Stimulated activated CD4-positive, alpha-beta T cell treated with anti-CD3 and anti-CD28 coated beads, Interleukin-1b, Interleukin-23, amount 100 ng/mL, for 4 hours (primary cell): ENCODE measurements around the gene NRSN2.
A peak's percentile ranks its signal among the peaks of the same experiment; 100 is the strongest.
"Not testable (repeated sequence)": the region's sequence is repeated elsewhere in the genome, so short reads cannot be mapped to it uniquely, and the experiment has no call there.

Experiments
- DNase-seq, 2 donors: peaks; one replicate each; pipeline ENCODE4 v3.0.0-alpha.2; 2020; ENCODE audit warnings: low read depth in 2 of 2

NRSN2 gene

DNA sequence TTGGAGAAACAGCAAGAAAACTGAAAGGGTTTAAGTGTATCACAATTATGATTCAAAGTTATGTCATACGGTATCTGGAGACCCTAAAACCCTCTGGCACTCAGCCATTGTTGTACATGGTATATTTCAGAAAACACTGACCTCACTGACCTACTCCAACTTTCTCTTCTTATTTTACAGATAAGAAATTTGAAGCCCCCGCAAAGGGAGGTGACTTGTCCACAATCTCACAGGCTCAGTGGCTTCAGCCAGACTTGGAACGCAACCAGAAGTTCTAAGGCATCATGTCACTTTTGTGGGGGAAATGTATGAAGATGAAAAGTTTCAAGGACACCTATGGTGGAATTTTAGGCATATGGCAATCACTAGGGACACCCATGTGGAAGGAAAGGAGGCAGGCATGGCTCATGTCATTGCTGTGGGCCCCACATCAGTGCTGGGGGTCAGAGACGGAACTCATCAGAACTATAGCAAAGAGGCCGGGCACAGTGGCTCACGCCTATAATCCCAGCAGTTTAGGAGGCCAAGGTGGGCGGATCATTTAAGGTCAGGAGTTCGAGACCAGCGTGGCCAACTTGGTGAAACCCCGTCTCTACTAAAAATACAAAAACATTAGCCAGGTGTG lies 28.5 kb downstream of the NRSN2 start:
- DNase-seq: no peak

DNA sequence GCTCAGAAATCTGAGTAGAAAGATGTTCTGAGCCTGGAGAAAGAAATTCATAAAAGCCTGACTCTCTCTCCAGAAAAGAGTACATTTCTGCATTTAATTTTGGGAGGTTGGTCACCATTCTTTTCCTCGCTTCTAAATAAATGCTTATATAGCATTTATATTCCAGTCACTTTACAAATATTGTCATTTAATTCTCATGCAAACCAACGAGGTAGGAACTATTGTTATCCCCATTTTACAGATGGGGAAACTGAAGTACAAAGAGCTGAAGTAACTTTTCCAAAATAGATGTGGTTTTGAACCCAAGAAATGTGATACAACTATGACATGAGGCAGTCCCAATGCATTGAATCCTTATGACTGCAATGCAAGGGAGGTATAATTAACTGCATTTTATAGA lies 29.2 kb downstream of the NRSN2 start:
- DNase-seq: no peak

DNA sequence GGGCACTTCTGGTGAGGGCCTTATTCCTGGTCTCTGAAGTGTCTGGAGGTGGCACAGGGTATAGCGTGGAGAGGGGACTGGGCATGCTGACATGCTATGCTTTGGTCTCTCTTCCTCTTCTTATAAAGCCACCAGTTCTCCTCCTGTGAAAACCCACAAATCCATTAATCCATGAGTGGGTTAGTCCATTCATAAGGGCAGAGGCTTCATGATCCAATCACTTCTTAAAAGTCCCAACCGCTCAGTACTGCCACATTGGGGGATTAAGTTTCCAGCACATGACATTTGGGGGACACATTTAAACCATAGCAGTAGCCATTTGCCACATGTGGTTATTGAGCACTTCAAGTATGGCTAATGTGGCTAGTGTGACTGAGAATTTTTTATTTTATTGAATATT lies 29.8 kb downstream of the NRSN2 start:
- no peak for DNase-seq

DNA sequence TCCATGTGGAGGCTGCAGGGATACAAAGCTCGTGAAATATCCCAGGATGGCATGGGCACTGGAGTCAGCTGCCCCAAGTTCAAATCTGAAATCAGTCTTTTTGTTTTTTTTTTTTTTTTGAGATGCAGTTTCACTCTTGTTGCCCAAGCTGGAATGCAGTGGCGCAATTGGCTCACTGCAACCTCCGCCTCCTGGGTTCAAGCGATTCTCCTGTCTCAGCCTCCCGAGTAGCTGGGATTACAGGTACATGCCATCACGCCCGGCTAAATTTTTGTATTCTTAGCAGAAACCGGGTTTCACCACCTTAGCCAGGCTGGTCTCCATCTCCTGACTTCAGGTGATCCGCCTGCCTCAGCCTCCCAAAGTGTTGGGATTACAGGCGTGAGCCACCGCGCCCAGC lies 30.7 kb downstream of the NRSN2 start:
- not testable (repeated sequence) for DNase-seq

DNA sequence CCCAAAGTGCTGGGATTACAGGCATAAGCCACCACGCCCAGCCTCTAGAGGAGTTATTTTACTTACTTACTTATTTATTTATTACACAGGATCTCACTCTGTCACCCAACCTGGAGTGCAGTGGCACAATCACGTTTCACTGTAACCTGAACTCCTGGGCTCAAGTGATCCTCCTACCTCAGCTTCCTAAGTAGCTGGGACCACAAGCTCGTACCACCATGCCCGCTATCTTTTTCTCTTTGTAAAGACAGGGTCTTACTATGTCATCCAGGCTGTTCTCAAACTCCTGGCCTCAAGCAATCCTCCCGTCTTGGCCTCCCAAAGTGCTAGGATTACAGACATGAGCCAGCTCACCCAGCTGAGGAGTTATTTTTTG lies 32.0 kb downstream of the NRSN2 start:
- DNase-seq: no peak

DNA sequence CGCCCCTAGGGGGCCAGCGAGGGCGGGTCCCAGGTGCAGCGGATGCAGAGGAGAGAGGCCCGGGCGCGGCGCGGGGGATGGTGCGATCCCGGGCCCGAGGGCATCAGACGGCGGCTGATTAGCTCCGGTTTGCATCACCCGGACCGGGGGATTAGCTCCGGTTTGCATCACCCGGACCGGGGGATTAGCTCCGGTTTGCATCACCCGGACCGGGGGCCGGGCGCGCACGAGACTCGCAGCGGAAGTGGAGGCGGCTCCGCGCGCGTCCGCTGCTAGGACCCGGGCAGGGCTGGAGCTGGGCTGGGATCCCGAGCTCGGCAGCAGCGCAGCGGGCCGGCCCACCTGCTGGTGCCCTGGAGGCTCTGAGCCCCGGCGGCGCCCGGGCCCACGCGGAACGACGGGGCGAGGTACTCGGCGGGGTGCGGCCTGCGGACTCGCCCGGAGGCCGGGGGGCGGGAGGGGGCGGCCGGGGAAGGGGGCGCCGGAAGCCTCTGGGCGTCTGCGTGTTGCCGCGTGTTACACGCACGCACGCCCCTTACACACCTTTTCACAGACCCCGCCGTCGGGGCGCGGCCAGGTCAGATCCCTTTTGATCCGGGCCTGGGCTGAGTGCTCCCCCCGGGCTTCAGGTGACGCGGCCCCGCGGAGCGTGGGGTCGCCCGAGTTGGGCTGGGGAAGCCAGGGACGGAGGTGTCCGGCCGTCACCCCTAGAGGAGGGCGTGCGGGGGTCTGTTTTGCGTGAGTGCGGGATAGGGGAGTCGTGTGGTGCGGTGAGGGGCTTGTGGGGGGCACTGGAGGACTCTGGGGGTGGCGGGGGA lies 34.1 kb downstream of the NRSN2 start:
- peak; percentile 36 to 60 for DNase-seq

DNA sequence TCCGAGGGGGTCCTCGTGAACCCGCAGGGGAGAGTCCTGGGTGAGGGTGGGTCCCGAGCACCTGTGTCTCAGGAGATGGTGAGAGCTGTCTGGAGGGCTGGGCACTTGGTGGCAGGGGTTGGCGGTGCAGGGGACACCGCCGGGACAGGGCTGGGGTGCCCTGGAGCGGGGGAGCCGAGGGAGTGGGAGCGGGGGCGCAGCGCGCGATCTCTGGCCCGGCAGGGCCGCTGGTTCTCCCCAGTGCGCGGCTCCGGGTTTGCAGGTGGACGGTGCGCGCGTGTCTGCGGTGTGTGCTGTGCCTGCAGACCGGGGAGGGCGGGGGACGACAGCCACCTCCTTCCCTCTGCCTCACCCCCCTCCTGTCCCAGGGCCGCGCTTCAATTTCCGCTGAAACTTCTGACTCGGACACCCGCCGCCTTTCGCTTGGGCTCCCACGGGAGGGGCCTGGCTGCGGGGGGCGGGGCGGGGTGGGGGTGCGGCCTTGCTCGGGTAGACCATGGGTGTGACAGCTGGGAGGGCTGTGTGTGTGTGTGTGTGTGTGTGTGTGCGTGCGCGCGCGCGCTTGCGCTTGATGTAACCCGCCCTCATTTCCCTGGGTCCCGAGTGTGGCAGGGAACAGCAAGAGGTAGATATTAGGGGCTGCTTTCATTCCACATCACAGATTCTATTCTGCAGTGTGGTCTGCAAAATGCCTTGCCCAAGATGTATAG lies 34.8 kb downstream of the NRSN2 start:
- peak; percentile 54 to 57 for DNase-seq

DNA sequence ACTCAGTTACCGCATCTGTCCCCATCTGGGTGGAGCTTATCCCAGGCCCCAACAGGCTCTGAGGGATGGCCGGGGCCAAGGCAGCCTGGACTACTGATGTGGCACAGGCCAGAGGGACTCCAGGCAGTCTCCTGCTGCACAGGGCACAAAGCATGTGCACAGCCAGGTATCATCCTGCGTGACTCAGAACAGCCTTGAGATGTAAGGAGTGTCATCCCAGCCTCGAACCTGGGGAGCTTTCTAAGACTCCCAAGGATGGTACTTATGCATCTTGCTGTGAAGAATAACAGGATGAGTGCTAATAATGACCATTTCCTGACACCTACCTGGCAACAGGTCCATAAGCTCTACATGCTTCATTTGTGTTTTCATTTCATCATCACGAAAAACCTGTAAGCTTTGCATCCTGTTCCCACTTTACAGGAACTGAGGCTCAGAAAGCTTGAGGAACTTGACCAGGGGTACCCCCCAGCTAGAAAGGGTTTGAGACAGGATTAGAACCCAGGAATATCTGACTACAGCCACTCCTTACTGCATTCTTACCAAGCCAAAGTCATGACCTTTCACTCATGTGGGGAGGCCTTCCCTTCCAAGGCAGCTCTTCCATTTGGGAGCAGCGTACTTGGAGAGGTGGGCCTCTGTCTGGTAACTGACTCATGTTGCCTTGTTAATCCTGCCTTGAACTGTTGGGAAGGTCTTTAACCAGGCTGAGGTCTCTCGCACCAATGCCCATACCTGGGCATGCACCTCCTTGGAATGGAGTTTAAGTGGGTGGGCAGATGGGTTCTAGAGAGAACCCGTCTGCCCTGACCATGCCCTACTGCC lies 35.6 kb downstream of the NRSN2 start:
- DNase-seq: no peak

DNA sequence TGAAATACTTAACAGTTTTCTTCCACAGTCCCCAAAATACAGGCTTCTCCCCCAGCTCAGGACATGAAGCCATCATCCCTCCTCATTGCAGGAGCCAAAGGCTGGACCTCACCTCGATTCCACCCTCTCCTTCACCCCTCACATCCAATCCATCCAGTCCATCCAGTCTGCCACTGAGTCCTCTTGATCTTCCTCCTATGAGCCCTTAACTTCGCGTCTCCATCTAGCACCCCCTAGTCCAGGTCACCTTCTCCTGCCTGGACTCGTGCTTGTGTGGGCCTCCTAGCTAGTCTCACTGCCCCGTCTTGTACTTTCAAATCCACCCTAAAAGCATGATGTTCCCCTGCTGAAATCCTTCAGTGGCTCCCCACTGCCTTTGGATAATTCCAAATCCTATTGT lies 37.0 kb downstream of the NRSN2 start:
- DNase-seq: no peak

DNA sequence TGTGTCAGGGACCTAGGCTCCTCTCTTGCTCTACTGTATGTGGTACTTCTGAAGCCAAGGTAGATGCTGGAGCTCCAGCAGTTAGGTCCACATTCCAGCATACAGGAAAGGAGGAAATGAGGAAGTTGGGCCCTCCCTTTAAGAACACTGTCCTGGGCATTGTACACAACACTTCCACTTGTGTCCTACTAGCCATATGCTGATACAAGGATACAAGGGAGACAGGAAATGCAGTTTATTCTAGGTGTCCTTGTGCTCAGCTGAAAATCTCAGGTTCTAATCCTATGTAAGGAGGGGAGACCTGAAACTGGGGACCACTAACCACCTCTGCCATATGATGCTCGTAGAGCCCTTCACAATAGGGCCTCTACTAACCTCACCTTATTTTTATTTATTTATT lies 37.8 kb downstream of the NRSN2 start:
- no peak for DNase-seq

DNA sequence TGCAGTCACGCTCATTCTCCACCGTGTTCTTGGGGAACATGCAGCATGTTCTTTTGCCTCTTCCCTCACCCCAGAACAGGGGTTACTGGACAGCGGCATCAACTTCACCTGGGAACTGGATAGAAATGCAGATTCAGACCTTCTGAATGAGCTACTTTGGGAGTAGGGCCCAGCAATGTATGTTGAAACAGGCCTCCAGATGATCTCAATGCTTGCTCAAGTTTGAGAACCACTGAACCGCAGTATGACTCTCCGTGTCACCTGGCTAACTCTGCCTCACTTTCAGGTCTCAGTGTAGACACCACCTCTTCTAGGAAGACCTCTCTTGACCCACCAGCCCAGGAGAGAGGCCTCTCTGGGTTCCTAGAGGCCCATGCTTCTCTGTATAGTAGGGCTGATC lies 38.5 kb downstream of the NRSN2 start:
- DNase-seq: no peak

DNA sequence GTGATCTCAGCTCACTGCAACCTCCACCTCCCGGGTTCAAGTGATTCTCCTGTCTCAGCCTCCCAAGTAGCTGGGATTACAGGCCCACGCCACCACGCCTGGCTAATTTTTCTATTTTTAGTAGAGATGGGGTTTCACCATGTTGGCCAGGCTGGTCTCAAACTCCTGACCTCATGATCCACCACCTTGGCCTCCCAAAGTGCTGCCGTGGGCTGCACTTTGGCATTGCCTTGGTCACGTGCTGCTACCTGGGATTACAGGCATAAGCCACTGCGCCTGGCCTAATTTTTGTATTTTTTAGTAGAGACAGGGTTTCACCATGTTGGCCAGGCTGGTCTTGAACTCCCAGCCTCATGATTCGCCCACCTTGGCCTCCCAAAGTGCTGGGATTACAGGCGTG lies 39.7 kb downstream of the NRSN2 start:
- not testable (repeated sequence) for DNase-seq

DNA sequence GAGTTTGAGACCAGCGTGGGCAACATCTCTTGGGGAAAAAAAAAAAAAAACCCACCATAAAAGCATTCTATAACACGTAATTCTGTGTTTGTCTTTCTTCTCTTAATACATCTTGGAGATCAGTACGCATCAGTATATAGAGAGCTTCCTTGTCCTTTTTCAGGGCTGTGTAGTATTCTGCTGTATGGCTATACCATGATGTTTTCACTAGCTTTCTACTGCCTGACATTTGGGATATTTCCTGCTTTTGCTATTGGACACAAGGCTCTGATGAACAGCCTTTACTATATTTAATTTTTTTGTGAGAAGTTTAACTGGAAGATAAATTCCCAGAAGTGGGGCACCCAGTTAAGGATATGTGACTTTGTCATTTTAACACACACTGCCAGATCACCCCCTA lies 40.6 kb downstream of the NRSN2 start:
- no peak for DNase-seq

DNA sequence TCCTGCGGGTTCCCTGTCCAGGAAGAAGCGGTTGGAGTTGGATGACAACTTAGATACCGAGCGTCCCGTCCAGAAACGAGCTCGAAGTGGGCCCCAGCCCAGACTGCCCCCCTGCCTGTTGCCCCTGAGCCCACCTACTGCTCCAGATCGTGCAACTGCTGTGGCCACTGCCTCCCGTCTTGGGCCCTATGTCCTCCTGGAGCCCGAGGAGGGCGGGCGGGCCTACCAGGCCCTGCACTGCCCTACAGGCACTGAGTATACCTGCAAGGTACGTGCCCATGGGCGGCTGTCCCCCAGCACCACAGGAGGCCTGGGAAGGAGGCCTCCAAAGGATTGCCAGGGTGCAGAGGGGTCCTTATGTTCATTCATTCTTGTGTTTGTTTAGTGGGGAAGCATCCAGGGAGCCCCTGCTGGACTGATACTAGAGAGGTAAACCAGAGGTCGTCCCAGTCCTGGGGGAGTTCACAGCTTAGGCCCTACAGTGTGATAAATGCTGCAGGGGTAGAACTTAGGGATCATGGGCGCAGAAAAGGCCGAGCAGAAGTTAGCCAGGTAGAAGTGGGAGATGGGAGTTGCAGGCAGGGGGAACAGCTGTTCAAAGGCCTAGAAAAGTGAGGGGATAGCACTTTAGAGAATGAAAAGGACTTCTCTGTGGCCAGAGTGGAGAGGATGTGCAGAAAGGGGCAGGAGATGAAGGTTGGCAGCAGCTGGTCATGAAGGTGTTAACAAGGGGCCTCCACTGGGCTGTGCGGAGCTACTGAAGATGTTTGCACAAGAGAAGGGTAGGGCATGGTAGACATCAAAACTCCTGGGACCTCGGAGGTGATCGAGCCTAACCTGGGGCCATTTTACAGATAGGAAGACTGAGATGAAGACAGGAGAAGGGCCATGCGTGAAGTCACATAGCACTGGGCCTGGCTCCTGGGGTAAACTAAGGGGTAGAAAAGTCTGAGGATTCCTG lies 41.4 kb downstream of the NRSN2 start:
- no peak for DNase-seq

DNA sequence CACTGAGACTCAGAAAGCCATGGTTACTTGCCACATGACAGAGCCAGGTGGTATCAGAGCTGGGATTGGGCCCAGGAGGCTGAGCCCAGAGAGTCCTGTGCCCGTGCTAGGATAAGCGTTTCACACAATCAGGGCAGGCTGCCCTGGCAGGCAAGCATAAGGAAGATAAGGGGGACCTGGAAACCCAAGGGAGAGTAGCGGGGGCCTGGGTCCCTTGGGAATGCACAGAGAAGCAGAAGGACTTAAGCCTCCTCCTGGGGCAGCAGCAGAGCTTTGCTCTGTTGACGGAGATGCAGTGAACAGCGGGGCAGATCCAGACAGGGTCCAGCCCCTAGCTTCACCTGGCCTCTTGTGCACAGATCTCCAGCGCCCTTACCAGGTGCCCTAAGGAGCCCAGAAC lies 42.3 kb downstream of the NRSN2 start:
- no peak for DNase-seq

DNA sequence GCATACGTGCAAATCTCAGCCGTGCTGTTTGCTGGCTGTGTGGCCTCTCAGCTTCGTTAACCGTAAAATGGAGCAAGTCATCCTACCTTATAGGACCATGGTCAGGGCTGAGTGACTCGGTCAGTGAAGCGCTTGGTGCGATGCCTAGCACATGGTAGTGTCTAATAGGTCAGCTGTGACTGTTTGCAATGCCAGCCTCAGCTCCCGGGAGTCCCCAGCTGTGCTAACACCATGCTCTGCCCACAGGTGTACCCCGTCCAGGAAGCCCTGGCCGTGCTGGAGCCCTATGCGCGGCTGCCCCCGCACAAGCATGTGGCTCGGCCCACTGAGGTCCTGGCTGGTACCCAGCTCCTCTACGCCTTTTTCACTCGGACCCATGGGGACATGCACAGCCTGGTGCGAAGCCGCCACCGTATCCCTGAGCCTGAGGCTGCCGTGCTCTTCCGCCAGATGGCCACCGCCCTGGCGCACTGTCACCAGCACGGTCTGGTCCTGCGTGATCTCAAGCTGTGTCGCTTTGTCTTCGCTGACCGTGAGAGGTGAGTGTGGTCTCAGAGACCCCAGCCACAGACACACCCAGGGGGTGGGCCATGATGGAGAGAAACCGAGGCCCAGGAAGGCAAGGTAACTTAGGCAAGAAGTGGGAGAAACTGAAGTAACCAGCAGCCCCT lies 44.3 kb downstream of the NRSN2 start:
- no peak for DNase-seq

DNA sequence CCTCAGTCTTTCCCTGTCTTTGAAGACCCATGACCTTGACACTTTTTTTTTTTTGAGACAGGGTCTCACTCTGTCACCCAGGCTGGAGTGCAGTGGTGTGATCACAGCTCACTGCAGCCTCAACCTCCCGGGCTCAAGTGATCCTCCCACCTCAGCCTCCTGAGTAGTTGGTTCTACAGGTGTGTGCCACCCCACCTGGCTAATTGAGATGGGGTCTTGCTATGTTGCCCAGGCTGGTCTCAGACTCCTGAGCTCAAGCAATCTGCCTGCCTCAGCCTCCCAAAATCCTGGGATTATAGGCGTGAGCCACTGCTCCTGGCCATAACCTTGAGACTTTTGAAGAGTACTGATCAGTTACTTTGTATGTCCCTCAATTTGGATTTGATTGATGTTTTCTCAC lies 46.4 kb downstream of the NRSN2 start:
- not testable (repeated sequence) for DNase-seq

DNA sequence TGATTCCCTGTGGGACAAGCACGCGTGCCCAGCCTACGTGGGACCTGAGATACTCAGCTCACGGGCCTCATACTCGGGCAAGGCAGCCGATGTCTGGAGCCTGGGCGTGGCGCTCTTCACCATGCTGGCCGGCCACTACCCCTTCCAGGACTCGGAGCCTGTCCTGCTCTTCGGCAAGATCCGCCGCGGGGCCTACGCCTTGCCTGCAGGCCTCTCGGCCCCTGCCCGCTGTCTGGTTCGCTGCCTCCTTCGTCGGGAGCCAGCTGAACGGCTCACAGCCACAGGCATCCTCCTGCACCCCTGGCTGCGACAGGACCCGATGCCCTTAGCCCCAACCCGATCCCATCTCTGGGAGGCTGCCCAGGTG lies 49.3 kb downstream of the NRSN2 start:
- DNase-seq: no peak

DNA sequence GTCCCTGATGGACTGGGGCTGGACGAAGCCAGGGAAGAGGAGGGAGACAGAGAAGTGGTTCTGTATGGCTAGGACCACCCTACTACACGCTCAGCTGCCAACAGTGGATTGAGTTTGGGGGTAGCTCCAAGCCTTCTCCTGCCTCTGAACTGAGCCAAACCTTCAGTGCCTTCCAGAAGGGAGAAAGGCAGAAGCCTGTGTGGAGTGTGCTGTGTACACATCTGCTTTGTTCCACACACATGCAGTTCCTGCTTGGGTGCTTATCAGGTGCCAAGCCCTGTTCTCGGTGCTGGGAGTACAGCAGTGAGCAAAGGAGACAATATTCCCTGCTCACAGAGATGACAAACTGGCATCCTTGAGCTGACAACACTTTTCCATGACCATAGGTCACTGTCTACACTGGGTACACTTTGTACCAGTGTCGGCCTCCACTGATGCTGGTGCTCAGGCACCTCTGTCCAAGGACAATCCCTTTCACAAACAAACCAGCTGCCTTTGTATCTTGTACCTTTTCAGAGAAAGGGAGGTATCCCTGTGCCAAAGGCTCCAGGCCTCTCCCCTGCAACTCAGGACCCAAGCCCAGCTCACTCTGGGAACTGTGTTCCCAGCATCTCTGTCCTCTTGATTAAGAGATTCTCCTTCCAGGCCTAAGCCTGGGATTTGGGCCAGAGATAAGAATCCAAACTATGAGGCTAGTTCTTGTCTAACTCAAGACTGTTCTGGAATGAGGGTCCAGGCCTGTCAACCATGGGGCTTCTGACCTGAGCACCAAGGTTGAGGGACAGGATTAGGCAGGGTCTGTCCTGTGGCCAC lies 49.9 kb downstream of the NRSN2 start:
- DNase-seq: no peak
